Fibroblast of the conjunctiva (primary cell): ENCODE data around the gene ANKRD24.
"Not testable (repeated sequence)": the region's sequence is repeated elsewhere in the genome, so short reads cannot be mapped to it uniquely, and the experiment has no call there.

Source experiments
- DNase-seq: peaks from one replicate; pipeline ENCODE4 v3.0.0-alpha.2; 2010; ENCODE audit warnings: low read depth

The ANKRD24 gene

DNA sequence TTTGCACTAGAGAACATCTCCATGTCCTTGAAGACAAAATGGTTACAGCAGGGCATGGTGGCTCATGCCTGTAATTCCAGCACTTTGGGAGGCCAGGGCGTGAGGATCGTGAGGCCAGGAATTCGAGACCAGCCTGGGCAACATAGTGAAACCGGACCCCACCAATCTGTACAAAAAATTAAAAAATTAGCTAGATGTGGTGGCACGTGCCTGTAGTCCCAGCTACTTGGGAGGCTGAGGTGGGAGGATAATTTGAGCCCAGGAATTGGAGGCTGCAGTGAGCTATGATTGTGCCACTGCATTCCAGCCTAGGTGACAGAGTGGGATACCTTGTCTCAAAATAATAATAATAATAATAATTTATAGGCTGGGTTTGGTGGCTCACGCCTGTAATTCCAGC lies 47.7 kb downstream of the ANKRD24 start:
- DNase-seq, result not testable (repeated sequence)

- not testable (repeated sequence) for DNase-seq
Observed at GRCh38 chr19:4231521-4231920, 49.0 kb downstream of the ANKRD24 start.

DNA sequence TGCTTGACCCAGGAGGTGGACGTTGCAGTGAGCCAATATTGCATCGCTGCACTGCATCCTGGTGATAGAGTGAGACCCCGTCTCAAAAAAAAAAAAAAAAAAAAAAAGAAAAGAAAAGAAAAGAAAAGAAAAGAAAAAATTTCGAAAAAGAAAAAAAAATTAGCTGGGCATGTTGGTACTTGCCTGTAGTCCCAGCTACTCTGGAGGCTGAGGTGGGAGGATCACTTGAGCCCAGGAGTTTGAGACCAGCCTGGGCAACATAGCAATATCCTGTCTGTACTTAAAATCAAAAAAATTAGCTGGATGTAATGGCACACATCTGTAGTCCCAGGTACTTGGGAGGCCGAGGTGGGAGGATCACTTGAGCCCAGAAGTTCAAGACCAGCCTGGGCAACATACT lies 49.6 kb downstream of the ANKRD24 start:
- DNase-seq, result not testable (repeated sequence)

GRCh38 chr19:4232614-4233281 lies 50.3 kb downstream of the ANKRD24 start:
- DNase-seq, result no peak

GRCh38 chr19:4233282-4233853 lies 50.9 kb downstream of the ANKRD24 start:
- no peak for DNase-seq

DNA sequence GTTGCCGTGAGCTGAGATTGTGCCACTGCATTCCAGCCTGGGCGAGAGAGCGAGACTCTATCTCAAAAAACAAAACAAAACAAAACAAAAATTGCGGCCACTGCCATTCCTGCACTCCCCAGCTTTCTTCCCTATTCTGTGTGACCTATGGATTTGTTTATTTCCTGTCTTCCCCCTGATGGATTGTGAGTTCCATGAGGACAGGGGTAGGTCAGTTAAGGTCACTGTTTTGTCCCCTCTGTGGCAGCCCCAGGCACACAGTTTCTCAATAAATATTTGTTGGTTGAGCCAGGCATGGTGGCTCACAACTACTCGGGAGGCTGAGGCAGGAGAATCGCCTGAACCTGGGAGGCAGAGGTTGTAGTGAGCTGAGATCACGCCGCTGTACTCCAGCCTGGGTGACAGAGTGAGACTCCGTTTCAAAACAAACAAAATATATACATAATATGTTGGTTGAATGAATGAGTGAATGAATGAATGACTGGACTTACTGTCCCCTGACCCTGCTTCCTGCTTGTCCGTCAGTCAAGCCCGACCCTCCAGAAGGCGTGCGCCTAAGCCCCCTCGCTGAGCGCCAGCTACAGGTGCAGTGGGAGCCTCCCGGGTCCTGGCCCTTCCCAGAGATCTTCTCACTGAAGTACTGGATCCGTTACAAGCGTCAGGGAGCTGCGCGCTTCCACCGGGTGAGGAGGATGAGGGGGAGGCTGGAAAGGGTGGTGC lies 51.8 kb downstream of the ANKRD24 start:
- DNase-seq, result no peak

- DNase-seq, result no peak
Observed at GRCh38 chr19:4234862-4235201, 52.3 kb downstream of the ANKRD24 start.

DNA sequence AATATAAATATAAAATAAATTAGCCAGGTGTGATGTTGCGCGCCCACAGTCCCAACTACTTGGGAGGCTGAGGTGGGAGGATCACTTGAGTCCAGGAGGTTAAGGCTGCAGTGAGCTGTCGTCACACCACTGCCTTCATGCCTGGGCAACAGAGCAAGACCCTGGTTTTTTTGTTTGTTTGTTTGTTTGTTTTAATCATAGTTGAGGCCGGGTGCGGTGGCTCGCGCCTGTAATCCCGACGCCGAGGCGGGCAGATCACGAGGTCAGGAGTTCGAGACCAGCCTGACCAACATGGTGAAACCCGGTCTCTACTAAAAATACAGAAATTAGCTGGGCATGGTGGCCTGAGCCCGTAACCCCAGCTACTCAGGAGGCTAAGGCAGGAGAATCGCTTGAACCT lies 55.0 kb downstream of the ANKRD24 start:
- DNase-seq, result not testable (repeated sequence)

DNA sequence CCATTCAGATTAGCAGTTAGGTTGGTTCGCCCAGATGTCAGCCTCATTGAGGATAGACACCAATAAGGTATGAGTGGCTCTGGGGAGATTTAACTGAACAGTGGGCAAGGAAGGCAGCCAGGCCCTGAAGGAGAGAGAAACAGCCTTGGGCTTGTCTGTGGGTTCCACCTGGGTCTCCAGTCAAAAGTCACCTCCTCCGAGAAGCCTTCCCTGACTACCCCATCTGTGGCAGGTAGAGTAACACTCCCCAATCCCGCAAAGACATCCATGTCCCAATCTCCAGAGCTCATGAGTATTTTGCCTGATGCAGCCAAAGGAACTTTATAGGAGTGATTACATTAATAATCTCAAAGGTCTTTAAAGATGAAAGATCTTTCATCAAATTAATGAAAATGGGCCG lies 56.3 kb downstream of the ANKRD24 start:
- DNase-seq, result no peak

DNA sequence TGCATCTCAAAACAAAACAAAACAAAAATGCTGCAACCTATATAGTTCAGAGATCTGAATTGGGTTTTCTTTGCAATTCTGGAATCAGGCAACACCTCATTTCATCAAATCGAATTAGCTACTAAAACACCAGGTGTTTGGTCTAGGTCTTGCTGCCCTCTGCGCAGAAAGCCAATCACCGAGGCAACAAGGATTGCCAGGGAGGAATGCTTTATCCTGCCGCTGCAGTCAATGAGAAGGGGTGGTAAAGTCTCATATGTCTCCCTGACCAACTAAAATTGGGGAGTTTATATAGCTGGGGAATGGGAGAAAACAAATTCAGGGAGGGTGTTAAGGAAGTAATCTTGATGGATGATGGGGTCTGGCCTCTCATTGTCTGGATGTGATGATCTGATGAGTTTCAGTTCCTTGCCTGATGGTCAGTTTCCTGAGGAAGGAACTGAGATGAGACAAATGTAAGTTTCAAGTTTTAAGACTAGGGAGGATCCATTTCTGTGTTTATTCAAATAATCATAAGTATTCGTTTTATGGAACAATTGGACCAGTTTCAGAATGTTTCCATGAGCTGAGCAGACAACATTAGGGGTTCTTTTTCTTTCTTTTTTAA lies 59.4 kb downstream of the ANKRD24 start:
- DNase-seq, result no peak

GRCh38 chr19:4245938-4246337 lies 63.4 kb downstream of the ANKRD24 start:
- not testable (repeated sequence) for DNase-seq

GRCh38 chr19:4246767-4247593 lies 64.5 kb downstream of the ANKRD24 start, which contains the start of gene YJU2:
YJU2 (plus strand) TSS chr19:4247080; CDS start chr19:4247147, 67 bp downstream.
- peak; percentile 99 for DNase-seq

DNA sequence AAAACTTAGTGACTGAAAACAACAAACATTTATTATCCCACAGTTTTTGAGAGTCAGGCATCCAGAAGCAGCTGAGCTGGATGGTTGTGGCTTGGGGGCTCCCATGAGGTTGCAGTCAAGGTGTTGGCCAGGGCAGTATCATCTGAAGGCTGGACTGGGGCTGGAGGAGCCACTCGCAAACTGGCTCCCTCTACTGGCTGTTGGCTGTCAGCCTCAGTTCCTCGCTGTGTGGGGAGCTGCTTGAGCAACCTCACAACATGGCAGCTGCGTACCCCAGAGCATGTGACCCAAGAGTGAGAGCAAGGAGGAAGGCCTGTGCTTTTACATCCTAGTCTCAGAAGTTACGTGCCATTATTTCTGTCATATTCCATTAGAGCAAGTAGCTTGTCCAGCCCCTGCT lies 74.1 kb downstream of the ANKRD24 start:
- no peak for DNase-seq

DNA sequence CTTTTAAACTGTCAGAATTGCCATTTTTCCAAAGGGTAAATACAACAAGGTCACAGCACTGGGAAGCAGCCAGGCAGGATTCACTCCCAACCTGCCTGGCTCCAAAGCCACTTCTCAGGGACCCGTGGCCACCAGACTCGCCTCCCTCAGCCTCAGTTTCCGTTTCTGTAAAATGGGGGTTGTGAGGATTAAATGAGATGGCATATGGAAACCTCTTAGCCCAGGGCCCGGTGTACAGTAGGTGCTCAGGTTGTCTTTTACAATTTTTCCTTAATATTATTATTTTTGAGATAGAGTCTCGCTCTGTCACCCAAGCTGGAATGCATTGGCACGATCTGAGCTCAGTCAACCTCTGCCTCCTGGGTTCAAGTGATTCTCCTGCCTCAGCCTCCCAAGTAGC lies 74.5 kb downstream of the ANKRD24 start:
- no peak for DNase-seq

DNA sequence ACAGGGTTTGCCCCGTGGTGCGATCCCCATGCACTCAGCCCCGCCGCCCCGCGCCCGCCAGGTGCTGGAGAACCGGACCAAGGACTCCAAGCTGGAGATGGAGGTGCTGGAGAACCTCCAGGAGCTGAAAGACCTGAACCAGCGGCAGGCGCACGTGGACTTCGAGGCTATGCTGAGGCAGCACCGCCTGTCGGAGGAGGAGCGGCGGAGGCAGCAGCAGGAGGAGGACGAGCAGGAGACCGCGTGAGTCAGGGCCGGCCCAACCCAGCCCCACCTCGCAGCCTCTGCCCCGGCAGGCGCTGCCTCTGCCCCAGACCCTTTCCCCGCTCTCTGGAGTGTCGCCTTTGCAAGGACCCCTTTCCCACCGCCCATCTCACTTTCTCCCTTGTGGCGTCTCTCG lies 75.7 kb downstream of the ANKRD24 start:
- DNase-seq, result no peak

GRCh38 chr19:4260613-4261191 lies 78.2 kb downstream of the ANKRD24 start:
- DNase-seq, result no peak

- no peak for DNase-seq
Observed at GRCh38 chr19:4264812-4265211, 82.3 kb downstream of the ANKRD24 start.

DNA sequence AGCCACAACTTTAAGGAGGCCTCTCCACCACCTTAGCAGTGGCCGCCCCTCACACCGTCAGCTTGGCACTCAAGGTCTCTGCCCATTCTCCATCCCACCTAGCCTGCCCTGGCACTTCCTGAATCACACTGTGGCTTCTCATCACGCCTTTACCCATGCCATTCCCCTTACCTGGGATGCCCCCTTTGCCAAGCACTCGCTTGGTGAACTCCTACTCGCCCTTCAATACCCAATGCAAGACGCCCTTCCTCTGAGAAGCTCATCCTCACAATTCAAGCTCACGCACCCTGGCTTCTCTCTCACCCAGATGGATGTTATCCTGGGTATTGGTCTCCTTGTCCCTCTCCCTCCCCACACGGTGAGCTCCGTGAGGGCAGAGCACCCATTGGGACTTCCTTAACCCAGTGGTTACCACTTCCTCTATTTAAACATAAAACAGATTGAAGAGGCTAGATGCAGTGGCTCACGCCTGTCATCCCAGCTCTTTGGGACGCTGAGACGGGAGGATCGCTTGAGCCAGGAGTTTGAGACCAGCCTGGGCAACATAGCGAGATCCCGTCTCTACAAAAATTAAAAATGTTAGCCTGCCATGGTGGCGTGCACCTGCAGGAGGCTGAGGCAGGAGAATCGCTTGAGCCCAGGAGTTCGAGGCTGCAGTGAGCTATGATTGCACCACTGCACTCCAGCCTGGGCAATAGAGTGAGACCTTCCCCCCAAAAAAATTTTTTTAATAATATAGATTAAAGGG lies 83.9 kb downstream of the ANKRD24 start:
- DNase-seq, result no peak

DNA sequence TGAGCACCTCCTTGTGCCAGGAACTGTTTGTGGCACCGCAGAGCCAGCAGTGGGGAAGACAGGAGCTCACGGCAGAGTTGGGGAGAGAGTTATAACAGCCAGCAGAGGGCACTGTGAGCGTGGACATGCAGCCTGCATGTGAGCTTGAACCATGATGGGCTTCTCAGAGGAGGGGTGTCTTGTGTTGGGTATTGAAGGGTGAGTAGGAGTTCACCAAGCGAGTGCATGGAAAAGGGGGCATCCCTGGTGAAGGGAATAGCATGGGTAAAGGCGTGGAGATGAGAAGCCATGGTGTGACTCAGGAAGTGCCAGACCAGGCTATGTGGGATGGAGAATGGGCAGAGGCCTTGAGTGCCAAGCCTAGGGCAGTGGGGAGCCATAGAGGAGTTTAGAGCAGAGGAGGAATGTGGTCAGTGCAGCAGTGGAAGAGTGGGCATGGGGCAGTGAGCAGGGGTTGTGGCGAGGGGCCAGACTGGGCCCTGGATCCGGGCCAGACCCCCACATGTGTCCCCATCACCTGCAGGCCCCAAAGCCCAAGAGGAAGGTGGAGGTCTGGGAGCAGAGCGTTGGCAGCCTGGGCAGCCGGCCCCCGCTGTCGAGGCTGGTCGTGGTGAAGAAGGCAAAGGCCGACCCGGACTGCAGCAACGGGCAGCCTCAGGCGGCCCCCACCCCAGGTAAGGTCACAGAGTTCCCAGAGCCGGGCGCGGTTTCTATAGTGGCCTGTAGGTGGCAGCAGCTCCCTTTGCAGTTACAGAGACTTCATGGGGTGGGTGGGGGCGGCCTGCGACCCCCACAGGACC lies 84.8 kb downstream of the ANKRD24 start:
- DNase-seq, result peak; percentile 21
